Common myeloid progenitor, CD34-positive (primary cell): ENCODE data around the gene DCDC2.
A peak's percentile ranks its signal among the peaks of the same experiment; 100 is the strongest.
"Not testable (repeated sequence)": the region's sequence is repeated elsewhere in the genome, so short reads cannot be mapped to it uniquely, and the experiment has no call there.

Experiments used
- CTCF ChIA-PET: fragments of 350-600 bp; sonication (Branson Sonifier 250); formaldehyde crosslinking; loops from one replicate; lab custom pipeline; 2021; ENCODE audit warnings: antibody characterized with exemption; lab: Charles Lee
- POLR2A ChIA-PET: fragments of 350-600 bp; sonication (Branson Sonifier 250); formaldehyde crosslinking; loops from one replicate; lab custom pipeline; 2021; ENCODE audit warnings: antibody characterized with exemption; lab: Charles Lee
- DNase-seq, 3 donors: peaks; one replicate each; pipeline versions ENCODE4 v3.0.0 to v3.0.0-alpha.2; 2013
- H3K27ac ChIP-seq, 2 experiments: 1 replicate in 1 of 2; 2 replicates in 1 of 2; pipeline ENCODE4 v1.7.0; 2013; ENCODE audit warnings: inconsistent platforms in 2 of 2, low read length in 2 of 2, mild to moderate bottlenecking in 2 of 2, low read depth in 1 of 2, moderate library complexity in 1 of 2; ENCODE audit not compliant: severe bottlenecking in 2 of 2, insufficient read depth in 1 of 2, poor library complexity in 1 of 2
- H3K27me3 ChIP-seq, 5 experiments: replicated peaks in 2 of 5; 1 replicate in 3 of 5; 2 replicates in 2 of 5; pipeline versions ENCODE4 v1.6.1 to v1.7.0; 2013; ENCODE audit warnings: low read length in 4 of 5, mild to moderate bottlenecking in 2 of 5, moderate library complexity in 2 of 5, inconsistent platforms in 1 of 5; ENCODE audit not compliant: insufficient read depth in 5 of 5, control insufficient read depth in 4 of 5
- H3K36me3 ChIP-seq, 4 experiments: 1 replicate in 2 of 4; 2 replicates in 2 of 4; pipeline versions ENCODE4 v1.6.1 to v1.7.0; 2013; ENCODE audit warnings: low read length in 3 of 4, control low read depth in 1 of 4, mild to moderate bottlenecking in 1 of 4; ENCODE audit not compliant: control insufficient read depth in 4 of 4, insufficient read depth in 4 of 4
- H3K4me1 ChIP-seq, 4 experiments: 1 replicate in 3 of 4; 2 replicates in 1 of 4; pipeline versions ENCODE4 v1.6.1 to v1.7.1; 2013; ENCODE audit warnings: low read length in 3 of 4, mild to moderate bottlenecking in 3 of 4, control low read depth in 1 of 4, inconsistent platforms in 1 of 4, moderate library complexity in 1 of 4; ENCODE audit not compliant: control insufficient read depth in 4 of 4, insufficient read depth in 4 of 4; ENCODE audit errors: control extremely low read depth in 1 of 4
- H3K4me3 ChIP-seq, 7 experiments: 1 replicate in 4 of 7; 2 replicates in 3 of 7; pipeline versions ENCODE4 v1.5.1 to v1.7.0; 2013; ENCODE audit warnings: mild to moderate bottlenecking in 7 of 7, low read length in 6 of 7, moderate library complexity in 6 of 7, inconsistent platforms in 2 of 7, low read depth in 2 of 7, control low read depth in 1 of 7; ENCODE audit not compliant: insufficient read depth in 4 of 7, control insufficient read depth in 1 of 7; ENCODE audit errors: extremely low read depth in 1 of 7
- H3K9me3 ChIP-seq, 5 experiments: 1 replicate in 4 of 5; 2 replicates in 1 of 5; pipeline versions ENCODE4 v1.6.1 to v1.7.1; 2013; ENCODE audit warnings: low read length in 4 of 5, mild to moderate bottlenecking in 2 of 5, inconsistent platforms in 1 of 5, low read depth in 1 of 5, moderate library complexity in 1 of 5; ENCODE audit not compliant: control insufficient read depth in 4 of 5, insufficient read depth in 2 of 5; ENCODE audit errors: control extremely low read depth in 1 of 5
- whole genome bisulfite sequencing: methylation state at CpG from one replicate; pipeline ENCODE4 v1.1.5; 2013; ENCODE audit not compliant: insufficient coverage; 5-methylcytosine and 5-hydroxymethylcytosine counted together

The DCDC2 gene

DNA sequence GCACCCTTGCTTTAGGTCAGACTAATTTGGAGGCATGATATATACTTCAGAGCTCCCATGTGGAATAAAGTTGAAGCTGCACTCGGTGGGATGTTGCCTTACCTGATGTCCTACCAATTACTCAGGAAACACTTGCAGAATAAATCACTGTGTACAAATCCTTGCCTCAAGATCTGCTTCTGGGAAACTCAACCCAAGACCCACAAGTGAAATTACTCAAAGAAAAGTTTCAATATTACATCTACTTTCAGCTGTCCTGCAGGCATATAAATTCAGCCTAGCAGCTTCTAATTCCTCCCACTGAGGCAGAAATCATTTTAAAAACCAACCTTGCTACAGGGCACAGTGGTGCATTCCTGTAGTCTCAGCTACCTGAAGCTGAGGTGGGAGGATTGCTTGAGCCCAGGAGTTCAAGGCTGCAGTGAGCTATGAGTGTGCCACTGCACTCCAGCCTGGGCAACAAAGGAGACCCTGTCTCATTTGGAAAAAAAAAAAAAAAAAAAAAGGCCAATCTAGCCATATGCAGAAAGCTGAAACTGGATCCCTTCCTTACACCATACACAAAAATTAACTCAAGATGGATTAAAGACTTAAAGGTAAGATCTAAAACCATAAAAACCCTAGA is 20.7 kb upstream of the DCDC2 start:
- DNase-seq, result no peak
- Histone ChIP-seq H3K36me3 (no peaks in the 10 kb centered on the region), H3K4me3 (no peak overlapping the region), H3K27ac (no peak overlapping the region), H3K9me3 (no peaks in the 10 kb centered on the region), H3K4me1 (no peaks in the 10 kb centered on the region), H3K27me3 (peaks cover 0 to 2% (median 0%) of the 10 kb centered on the region in 5 experiments)
- no CpG with 5 or more reads among the region's 1 CpG for WGBS
- ChIA-PET CTCF (no interaction called here), POLR2A (no interaction called here)

DNA sequence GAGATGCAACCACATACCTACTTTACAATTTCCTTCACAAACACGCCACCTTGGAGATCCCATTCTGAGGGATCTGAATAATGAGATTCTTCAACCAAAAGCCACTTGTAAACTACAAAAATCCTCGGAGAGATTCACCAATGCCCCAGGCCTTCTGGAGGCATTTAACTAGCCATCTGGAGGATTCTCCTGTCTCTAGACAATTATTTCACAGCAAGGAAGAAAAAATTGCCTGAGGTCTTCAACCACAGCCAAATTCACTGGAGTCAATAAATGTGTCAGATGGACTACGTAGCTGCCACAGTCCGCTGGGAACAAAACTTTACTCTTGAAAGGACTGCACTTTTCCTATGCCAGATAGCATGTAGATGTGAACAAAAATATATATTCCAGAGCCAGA is 19.0 kb upstream of the DCDC2 start:
- H3K4me1 ChIP-seq, result no peaks in the 10 kb centered on the region
- no peak for DNase-seq
- ChIA-PET POLR2A (no interaction called here), CTCF (no interaction called here)
- WGBS, result 42% methylated on average over 2 of the region's 4 CpGs
- no peak overlapping the region for H3K4me3 ChIP-seq
- H3K9me3 ChIP-seq, result no peaks in the 10 kb centered on the region
- no peaks in the 10 kb centered on the region for H3K36me3 ChIP-seq
- H3K27me3 ChIP-seq, result peaks cover 0 to 2% (median 0%) of the 10 kb centered on the region in 5 experiments
- H3K27ac ChIP-seq, result no peak overlapping the region

DNA sequence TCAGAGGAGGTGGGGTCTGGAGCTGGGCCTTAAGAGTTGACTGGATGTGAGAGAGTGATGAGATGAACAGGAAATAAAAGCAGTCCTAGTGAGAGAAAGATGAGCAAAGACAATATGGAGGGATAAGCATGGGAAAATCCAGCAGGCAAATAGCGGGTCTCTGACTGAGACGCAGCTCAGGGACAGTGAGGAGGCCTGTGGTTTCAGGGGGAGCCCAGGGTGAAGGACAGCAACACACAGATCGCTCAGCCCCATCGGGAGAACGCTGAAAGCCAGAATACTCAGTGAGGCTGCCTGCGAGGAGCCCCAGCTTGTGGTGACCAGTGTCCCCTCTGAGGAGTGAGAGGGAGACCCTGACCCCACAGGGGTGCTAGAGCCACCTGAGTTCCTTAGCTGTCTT is 16.8 kb upstream of the DCDC2 start:
- POLR2A ChIA-PET, result no interaction called here
- no peaks in the 10 kb centered on the region for H3K4me1 ChIP-seq
- DNase-seq, result no peak
- 100% methylated on average over 3 of the region's 6 CpGs for WGBS
- no peak overlapping the region for H3K27ac ChIP-seq
- H3K4me3 ChIP-seq, result no peak overlapping the region
- no peaks in the 10 kb centered on the region for H3K36me3 ChIP-seq
- no peaks in the 10 kb centered on the region for H3K9me3 ChIP-seq
- CTCF ChIA-PET, result no interaction called here
- peaks cover 0 to 2% (median 0%) of the 10 kb centered on the region in 5 experiments for H3K27me3 ChIP-seq

DNA sequence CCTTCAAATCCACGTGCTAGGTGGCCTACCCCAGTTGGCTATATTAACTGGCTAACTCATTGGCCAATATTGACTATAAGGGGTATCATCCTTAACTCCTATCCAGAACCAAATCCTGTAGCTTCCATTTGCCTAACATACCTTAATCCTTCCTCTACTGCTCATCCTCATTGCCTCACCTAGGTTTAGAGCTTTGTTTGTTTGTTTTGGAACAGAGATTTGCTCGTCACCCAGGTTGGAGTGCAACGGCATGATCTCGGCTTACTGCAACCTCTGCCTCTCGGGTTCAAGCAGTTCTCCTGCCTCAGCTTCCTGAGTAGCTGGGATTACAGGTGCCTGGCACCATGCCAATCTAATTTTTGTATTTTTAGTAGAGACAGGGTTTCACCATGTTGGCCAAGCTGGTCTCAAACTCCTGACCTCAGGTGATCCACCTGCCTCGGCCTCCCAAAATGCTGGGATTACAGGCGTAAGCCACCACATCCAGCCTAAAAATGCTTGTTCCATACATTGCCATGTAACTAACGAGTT is 7.3 kb upstream of the DCDC2 start:
- H3K27me3 ChIP-seq, H3K27ac ChIP-seq, H3K36me3 ChIP-seq, H3K9me3 ChIP-seq, H3K4me1 ChIP-seq, H3K4me3 ChIP-seq, DNase-seq, CTCF ChIA-PET, POLR2A ChIA-PET: not testable (repeated sequence)
- 89% methylated on average over 6 of the region's 8 CpGs for WGBS

DNA sequence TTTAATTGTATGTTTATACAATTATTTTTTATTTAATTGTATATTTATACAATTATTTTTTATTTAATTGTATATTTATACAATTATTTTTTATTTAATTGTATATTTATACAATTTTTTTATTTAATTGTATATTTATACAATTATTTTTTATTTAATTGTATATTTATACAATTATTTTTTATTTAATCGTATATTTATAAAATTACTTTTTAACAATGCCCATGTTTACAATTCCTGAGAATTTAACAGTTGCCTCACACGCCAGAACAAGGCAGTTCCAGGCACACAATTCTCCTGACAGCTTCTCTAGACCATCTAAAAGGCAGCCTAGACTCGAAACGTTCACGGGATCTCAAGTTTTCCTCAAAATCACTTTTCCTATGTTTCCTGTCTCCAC is 4.5 kb upstream of the DCDC2 start:
- H3K27ac ChIP-seq, DNase-seq, CTCF ChIA-PET, H3K36me3 ChIP-seq, POLR2A ChIA-PET, H3K4me3 ChIP-seq, H3K9me3 ChIP-seq: not testable (repeated sequence)
- 95% methylated on average over 4 of the region's 5 CpGs for WGBS
- Histone ChIP-seq H3K27me3 (peaks cover under 1 to 14% (median 9%) of the 10 kb centered on the region in 5 experiments), H3K4me1 (peaks cover 3 to 21% (median 15%) of the 10 kb centered on the region in 4 experiments)

DNA sequence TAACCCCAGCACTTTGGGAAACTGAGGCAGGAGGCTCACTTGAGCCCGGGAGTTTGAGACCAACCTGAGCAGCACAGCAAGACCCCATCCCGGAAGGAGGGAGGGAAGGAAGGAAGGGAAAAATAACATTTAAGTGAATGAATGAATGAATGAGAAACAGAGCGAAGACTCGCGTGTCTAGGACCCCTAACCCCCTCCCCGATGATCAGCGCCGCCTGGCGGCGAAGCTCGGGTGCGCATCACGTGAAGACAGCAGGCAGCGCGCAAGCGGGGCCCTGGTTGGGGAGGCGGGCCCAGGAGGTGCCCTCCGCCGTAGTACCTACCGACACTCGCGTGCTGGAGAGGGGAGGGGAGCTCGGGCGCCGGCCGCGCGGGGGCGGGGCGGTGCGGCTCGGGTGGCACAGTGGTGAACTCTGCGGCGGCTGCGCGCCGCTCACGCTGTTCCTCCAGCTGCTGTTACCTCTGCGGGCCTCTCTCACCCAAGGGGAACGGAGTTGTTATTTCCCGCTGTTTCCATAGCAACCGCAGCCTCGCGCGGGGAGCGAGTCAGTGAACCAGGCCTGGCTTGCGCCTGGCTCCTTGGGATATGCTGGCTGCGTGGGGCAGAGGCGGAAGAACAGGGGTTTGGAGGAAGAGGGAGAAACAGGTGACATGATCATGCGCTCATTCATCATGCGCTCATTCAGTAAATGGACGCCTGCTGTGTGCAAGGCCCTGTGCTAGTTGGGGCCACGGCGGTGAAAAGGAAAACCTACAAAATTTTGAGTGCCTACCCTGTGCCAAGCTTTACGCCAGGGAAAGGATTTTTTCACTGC is 2.0 kb upstream of the DCDC2 start:
- POLR2A ChIA-PET, result no interaction called here

More for the DNA sequence above, 2.0 kb upstream of the DCDC2 start:
- Histone ChIP-seq H3K4me1 (peaks cover 3 to 21% (median 15%) of the 10 kb centered on the region in 4 experiments), H3K27ac (no peak overlapping the region), H3K9me3 (no peaks in the 10 kb centered on the region), H3K4me3 (peak overlapping the region; percentile 33 to 79 (median 61)), H3K27me3 (peaks cover 7 to 22% (median 12%) of the 10 kb centered on the region in 5 experiments), H3K36me3 (no peaks in the 10 kb centered on the region)
- WGBS, result 7% methylated on average over 46 of the region's 55 CpGs
- CTCF ChIA-PET, result interaction anchor here (0.6 to 2.2 kb wide), 7 partner anchors 10 to 86 kb away, joined by 3 to 6 read pairs (median 4); no protein-coding TSS in a partner anchor
- DNase-seq, result peak; percentile 91 to 97 (median 96)
